ENCODE results near the gene THPO. TPM values are rescaled to one million over a fixed set of nuclear protein-coding genes. Genes with fewer than 3 reads are reported as not detected.

The THPO gene
- total and polyA plus RNA-seq, 4 donors: 3.9 to 14.4 (median 8.9) TPM

DNA sequence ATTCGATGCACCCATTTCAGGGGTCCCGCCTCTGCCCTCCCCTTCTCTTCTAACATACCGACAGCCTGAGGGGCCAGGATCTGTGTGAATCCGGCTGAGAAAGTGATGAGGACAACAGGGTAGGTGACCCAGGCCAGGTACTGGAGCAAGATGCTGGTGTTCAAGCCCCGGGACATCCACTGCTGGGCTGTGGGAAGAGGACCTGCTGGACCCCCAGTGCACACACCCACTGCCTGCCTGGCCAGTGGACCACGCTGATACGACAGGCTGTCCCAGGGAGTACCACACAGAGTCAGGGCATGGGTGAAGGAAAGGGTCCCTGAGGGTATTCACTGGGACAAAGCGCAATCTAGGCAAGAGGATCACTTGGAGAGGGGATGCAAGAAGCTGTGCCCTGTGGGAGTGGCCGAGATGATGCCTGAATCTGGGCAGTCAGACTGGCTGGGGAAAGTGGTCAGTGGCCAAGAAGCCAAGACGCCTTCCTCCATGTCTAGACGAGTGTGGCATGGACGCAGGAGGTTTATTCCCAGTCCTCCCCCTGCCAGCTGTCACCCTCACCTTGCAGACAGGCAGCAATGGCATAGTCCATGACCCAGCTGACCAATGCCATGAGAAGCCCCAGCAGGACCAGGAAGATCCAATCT, 19.8 kb downstream of the THPO start:
- no peaks in the 10 kb centered on the region for H3K27me3 ChIP-seq (ENCODE audit: control insufficient read depth in 4 of 4, insufficient read depth in 4 of 4, low read length in 3 of 4)
- 97% methylated on average over 12 of the region's 12 CpGs for WGBS
- H3K36me3 ChIP-seq (ENCODE audit: control insufficient read depth in 4 of 4, insufficient read depth in 3 of 4, low read depth in 1 of 4, low read length in 3 of 4): no peaks in the 10 kb centered on the region
- no peak for DNase-seq (ENCODE audit: low spot score)
- no peak overlapping the region for H3K4me3 ChIP-seq (ENCODE audit: low read depth in 1 of 3, low read length in 3 of 3)
- TF ChIP-seq, protein P1, sequence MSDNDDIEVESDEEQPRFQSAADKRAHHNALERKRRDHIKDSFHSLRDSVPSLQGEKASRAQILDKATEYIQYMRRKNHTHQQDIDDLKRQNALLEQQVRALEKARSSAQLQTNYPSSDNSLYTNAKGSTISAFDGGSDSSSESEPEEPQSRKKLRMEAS (IDR thresholded peaks at IDR 0.05): no peak
- no peak for TF ChIP-seq TAF1 (conservative IDR thresholded peaks at IDR 0.05)
- no peak for TF ChIP-seq RAD21 (IDR thresholded peaks at IDR 0.05)
- TF ChIP-seq RXRA (IDR thresholded peaks at IDR 0.05): no peak
- TF ChIP-seq, protein P2, sequence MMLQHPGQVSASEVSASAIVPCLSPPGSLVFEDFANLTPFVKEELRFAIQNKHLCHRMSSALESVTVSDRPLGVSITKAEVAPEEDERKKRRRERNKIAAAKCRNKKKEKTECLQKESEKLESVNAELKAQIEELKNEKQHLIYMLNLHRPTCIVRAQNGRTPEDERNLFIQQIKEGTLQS (IDR thresholded peaks at IDR 0.05): no peak
- no peak for TF ChIP-seq YY1 (IDR thresholded peaks at IDR 0.05)
- no peak for TF ChIP-seq EGR1 (IDR thresholded peaks at IDR 0.05; ENCODE audit: low read depth in 2 of 2)
- TF ChIP-seq HNF4G (IDR thresholded peaks at IDR 0.05): no peak
- no peak overlapping the region for H3K9ac ChIP-seq (ENCODE audit: low read depth in 1 of 2, low read length in 2 of 2)
- no peak overlapping the region for H3K27ac ChIP-seq (ENCODE audit: low read depth in 1 of 2, low read length in 2 of 2)
- H3K4me1 ChIP-seq (ENCODE audit: control insufficient read depth in 4 of 4, insufficient read depth in 4 of 4, low read length in 3 of 4): peaks cover 0 to 17% (median 10%) of the 10 kb centered on the region in 4 donors
- H3K9me3 ChIP-seq (ENCODE audit: control insufficient read depth in 4 of 4, low read length in 3 of 4): no peaks in the 10 kb centered on the region

DNA sequence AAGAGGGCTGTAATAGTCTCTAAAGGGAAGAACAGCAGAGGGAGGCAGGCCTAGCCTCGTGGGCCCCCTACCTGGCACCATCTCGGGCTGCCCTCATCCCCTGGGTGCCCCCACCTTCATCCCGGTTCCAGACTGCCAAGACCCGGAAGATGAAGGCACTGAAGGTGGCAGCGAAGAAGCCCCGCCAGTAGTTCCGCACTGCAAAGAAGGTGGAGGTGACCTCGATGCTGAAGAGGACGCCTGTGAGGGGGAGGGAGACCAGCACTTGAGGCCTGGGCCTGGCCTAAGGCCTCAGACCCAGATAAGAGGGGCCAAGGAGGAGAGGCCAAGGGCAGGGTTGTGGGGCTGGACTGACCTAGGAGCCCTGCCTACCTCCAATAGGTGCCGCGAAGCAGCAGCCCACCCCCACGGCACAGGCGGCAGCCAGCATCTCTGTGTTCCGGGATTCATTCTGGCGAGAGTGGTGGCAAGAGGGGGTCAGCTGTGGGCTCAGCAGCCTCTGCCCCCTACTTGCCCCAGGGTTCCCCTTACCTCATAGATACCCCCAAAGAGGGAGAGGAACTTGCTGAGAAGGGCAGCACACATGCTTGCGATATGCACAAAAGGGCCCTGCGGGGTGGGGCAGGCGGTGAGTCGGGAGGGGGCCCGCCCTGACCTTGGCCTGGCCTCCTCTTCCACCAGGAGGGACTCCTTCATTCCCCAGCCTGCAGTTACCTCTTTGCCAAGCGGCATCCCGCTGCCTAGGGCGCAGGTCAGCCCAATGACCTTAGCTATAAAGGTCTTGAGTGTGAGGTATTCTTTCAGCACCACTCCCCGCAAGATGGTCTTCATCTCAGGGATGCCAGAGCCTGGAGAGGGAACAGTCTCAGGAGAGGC, 20.5 kb downstream of the THPO start:
- WGBS: 94% methylated on average over 24 of the region's 24 CpGs
- no peaks in the 10 kb centered on the region for H3K36me3 ChIP-seq (ENCODE audit: control insufficient read depth in 4 of 4, insufficient read depth in 3 of 4, low read depth in 1 of 4, low read length in 3 of 4)
- H3K9ac ChIP-seq (ENCODE audit: low read depth in 1 of 2, low read length in 2 of 2): no peak overlapping the region
- H3K9me3 ChIP-seq (ENCODE audit: control insufficient read depth in 4 of 4, low read length in 3 of 4): no peaks in the 10 kb centered on the region
- no peak overlapping the region for H3K27ac ChIP-seq (ENCODE audit: low read depth in 1 of 2, low read length in 2 of 2)
- H3K4me1 ChIP-seq (ENCODE audit: control insufficient read depth in 4 of 4, insufficient read depth in 4 of 4, low read length in 3 of 4): peaks cover 1 to 16% (median 9%) of the 10 kb centered on the region in 4 donors
- H3K4me3 ChIP-seq (ENCODE audit: low read depth in 1 of 3, low read length in 3 of 3): no peak overlapping the region
- H3K27me3 ChIP-seq (ENCODE audit: control insufficient read depth in 4 of 4, insufficient read depth in 4 of 4, low read length in 3 of 4): no peaks in the 10 kb centered on the region
- TF ChIP-seq, protein P3, sequence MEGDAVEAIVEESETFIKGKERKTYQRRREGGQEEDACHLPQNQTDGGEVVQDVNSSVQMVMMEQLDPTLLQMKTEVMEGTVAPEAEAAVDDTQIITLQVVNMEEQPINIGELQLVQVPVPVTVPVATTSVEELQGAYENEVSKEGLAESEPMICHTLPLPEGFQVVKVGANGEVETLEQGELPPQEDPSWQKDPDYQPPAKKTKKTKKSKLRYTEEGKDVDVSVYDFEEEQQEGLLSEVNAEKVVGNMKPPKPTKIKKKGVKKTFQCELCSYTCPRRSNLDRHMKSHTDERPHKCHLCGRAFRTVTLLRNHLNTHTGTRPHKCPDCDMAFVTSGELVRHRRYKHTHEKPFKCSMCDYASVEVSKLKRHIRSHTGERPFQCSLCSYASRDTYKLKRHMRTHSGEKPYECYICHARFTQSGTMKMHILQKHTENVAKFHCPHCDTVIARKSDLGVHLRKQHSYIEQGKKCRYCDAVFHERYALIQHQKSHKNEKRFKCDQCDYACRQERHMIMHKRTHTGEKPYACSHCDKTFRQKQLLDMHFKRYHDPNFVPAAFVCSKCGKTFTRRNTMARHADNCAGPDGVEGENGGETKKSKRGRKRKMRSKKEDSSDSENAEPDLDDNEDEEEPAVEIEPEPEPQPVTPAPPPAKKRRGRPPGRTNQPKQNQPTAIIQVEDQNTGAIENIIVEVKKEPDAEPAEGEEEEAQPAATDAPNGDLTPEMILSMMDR (IDR thresholded peaks at IDR 0.05; ENCODE audit: low read depth, low read length, missing input control): no peak
- TF ChIP-seq FOXA2 (IDR thresholded peaks at IDR 0.05): no peak
- no peak for TF ChIP-seq GABPA (IDR thresholded peaks at IDR 0.05 in 1 of 2, conservative IDR thresholded peaks at IDR 0.05 in 1 of 2)
- TF ChIP-seq, protein P1 (IDR thresholded peaks at IDR 0.05): no peak
- TF ChIP-seq, protein P4, sequence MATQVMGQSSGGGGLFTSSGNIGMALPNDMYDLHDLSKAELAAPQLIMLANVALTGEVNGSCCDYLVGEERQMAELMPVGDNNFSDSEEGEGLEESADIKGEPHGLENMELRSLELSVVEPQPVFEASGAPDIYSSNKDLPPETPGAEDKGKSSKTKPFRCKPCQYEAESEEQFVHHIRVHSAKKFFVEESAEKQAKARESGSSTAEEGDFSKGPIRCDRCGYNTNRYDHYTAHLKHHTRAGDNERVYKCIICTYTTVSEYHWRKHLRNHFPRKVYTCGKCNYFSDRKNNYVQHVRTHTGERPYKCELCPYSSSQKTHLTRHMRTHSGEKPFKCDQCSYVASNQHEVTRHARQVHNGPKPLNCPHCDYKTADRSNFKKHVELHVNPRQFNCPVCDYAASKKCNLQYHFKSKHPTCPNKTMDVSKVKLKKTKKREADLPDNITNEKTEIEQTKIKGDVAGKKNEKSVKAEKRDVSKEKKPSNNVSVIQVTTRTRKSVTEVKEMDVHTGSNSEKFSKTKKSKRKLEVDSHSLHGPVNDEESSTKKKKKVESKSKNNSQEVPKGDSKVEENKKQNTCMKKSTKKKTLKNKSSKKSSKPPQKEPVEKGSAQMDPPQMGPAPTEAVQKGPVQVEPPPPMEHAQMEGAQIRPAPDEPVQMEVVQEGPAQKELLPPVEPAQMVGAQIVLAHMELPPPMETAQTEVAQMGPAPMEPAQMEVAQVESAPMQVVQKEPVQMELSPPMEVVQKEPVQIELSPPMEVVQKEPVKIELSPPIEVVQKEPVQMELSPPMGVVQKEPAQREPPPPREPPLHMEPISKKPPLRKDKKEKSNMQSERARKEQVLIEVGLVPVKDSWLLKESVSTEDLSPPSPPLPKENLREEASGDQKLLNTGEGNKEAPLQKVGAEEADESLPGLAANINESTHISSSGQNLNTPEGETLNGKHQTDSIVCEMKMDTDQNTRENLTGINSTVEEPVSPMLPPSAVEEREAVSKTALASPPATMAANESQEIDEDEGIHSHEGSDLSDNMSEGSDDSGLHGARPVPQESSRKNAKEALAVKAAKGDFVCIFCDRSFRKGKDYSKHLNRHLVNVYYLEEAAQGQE (IDR thresholded peaks at IDR 0.05): no peak
- no peak for TF ChIP-seq TAF1 (conservative IDR thresholded peaks at IDR 0.05)
- no peak for TF ChIP-seq YY1 (IDR thresholded peaks at IDR 0.05)
- TF ChIP-seq, protein P2 (IDR thresholded peaks at IDR 0.05): no peak
- no peak for TF ChIP-seq HNF4G (IDR thresholded peaks at IDR 0.05)
- TF ChIP-seq RAD21 (IDR thresholded peaks at IDR 0.05): no peak
- TF ChIP-seq NR2F2 (IDR thresholded peaks at IDR 0.05): no peak
- TF ChIP-seq RXRA (IDR thresholded peaks at IDR 0.05): no peak
- no peak for DNase-seq (ENCODE audit: low spot score)

All from liver (tissue), 9 donors.